Left lung (tissue), 10 donors: ENCODE results near the gene MTF1. TPM values are rescaled to one million over a fixed set of nuclear protein-coding genes. Genes with fewer than 3 reads are reported as not detected.

Source experiments
- ATAC-seq: fragments of 200-7000 bp; cut with Tn5 transposase; one replicate; pipeline ENCODE4 v1.9.1; 2020; ENCODE audit warnings: moderate library complexity
- DNase-seq, 4 donors: peaks; one replicate each; pipeline ENCODE4 v3.0.0-alpha.2; 2013 to 2020
- H3K27ac ChIP-seq, 2 donors: fragments of 200-600 bp; sonication (generic) in 1 of 2; one replicate each; pipeline versions ENCODE4 v1.5.0 to v1.8.0; 2020 to 2021
- H3K27me3 ChIP-seq, 2 donors: fragments of 200-600 bp; sonication (generic) in 1 of 2; one replicate each; pipeline versions ENCODE4 v1.5.0 to v1.8.0; 2020 to 2021
- H3K36me3 ChIP-seq, 2 donors: fragments of 200-600 bp; sonication (generic) in 1 of 2; one replicate each; pipeline versions ENCODE4 v1.5.0 to v1.8.0; 2020 to 2021
- H3K4me1 ChIP-seq, 2 donors: fragments of 200-600 bp; one replicate each; pipeline ENCODE4 v1.8.0; 2021
- H3K4me3 ChIP-seq, 2 donors: fragments of 200-600 bp; sonication (generic) in 1 of 2; one replicate each; pipeline versions ENCODE4 v1.5.0 to v1.8.0; 2020 to 2021; ENCODE audit warnings: mild to moderate bottlenecking in 1 of 2
- H3K9me3 ChIP-seq, 2 donors: fragments of 200-600 bp; sonication (generic) in 1 of 2; one replicate each; pipeline versions ENCODE4 v1.5.0 to v1.8.0; 2020 to 2021
- CTCF ChIP-seq, 2 donors: fragments of 200-600 bp; sonication (generic) in 1 of 2; IDR thresholded peaks; one replicate each; pipeline versions ENCODE4 v1.5.0 to v1.8.0; 2021; ENCODE audit warnings: antibody characterized with exemption in 2 of 2
- intact Hi-C, 2 donors: fragments of 100-400 bp; cut with DNase I; formaldehyde crosslinking; loops; one replicate each; pipeline versions ENCODE4 v1.11.2 to v1.14.2; 2022
- polyA plus RNA-seq, 6 donors: library from polyadenylated mRNA; unstranded; fragments of 120-200 nt; gene quantifications; one replicate each; pipeline ENCODE4 v1.2.1, GENCODE V29; 2013; ENCODE audit not compliant: insufficient read length in 6 of 6
- total RNA-seq, 2 donors: library from RNA; stranded (reverse); fragmentation: NEBNext Ultra II Directional; extraction: Animal tissue kit (Norgen Biotek cat#: 25700); gene quantifications; one replicate each; pipeline ENCODE4 v1.2.1, GENCODE V29; 2021
- donor health status: DM: no; HTN: yes; CAD: no.
- donor health status: DM: no; HTN: no; CAD: no.

MTF1 gene
- total and polyA plus RNA-seq, 8 donors: 7.5 to 37.4 (median 9.2) TPM

GRCh38 chr1:37839676-37840075 is 19.7 kb downstream of the MTF1 start:
- Histone ChIP-seq H3K4me3 (no peak overlapping the region), H3K4me1 (peaks cover 0 to 30% of the 10 kb centered on the region in 2 donors), H3K27ac (no peak overlapping the region), H3K36me3 (peaks cover 0 to 79% of the 10 kb centered on the region in 2 donors), H3K27me3 (no peaks in the 10 kb centered on the region), H3K9me3 (no peaks in the 10 kb centered on the region)
- ATAC-seq (no peak), DNase-seq (no peak)
- TF ChIP-seq CTCF (IDR thresholded peaks at IDR 0.05): no peak
- intact Hi-C loops: no loop called here

GRCh38 chr1:37836788-37837187 is 22.6 kb downstream of the MTF1 start:
- Histone ChIP-seq H3K4me1 (peaks cover 0 to 3% of the 10 kb centered on the region in 2 donors), H3K27me3 (no peaks in the 10 kb centered on the region), H3K9me3 (no peaks in the 10 kb centered on the region), H3K36me3 (peaks cover 0 to 98% of the 10 kb centered on the region in 2 donors), H3K4me3 (no peak overlapping the region), H3K27ac (no peak overlapping the region)
- no peak for TF ChIP-seq CTCF (IDR thresholded peaks at IDR 0.05)
- no peak for ATAC-seq
- no peak for DNase-seq
- intact Hi-C loops: no loop called here

GRCh38 chr1:37831809-37832208 is 27.6 kb downstream of the MTF1 start:
- no peak for DNase-seq
- no peaks in the 10 kb centered on the region for H3K4me1 ChIP-seq
- H3K4me3 ChIP-seq: no peak overlapping the region
- no peaks in the 10 kb centered on the region for H3K9me3 ChIP-seq
- ATAC-seq: no peak
- peaks cover 0 to 88% of the 10 kb centered on the region in 2 donors for H3K36me3 ChIP-seq
- H3K27ac ChIP-seq: no peak overlapping the region
- no peak for TF ChIP-seq CTCF (IDR thresholded peaks at IDR 0.05)
- no peaks in the 10 kb centered on the region for H3K27me3 ChIP-seq
- intact Hi-C loops: no loop called here

- no peak overlapping the region for H3K4me3 ChIP-seq
- ATAC-seq (no peak), DNase-seq (no peak)
- peaks cover 0 to 4% of the 10 kb centered on the region in 2 donors for H3K4me1 ChIP-seq
- H3K9me3 ChIP-seq: no peaks in the 10 kb centered on the region
- peaks cover 0 to 86% of the 10 kb centered on the region in 2 donors for H3K36me3 ChIP-seq
- H3K27me3 ChIP-seq: no peaks in the 10 kb centered on the region
- TF ChIP-seq CTCF (IDR thresholded peaks at IDR 0.05): no peak
- H3K27ac ChIP-seq: no peak overlapping the region
- intact Hi-C loops: no loop called here
Measured at GRCh38 chr1:37831109-37831508, 28.3 kb downstream of the MTF1 start.

GRCh38 chr1:37828410-37829074 is 30.9 kb downstream of the MTF1 start:
- Histone ChIP-seq H3K4me3 (no peak overlapping the region), H3K4me1 (peaks cover 0 to 28% of the 10 kb centered on the region in 2 donors), H3K36me3 (peaks cover 0 to 68% of the 10 kb centered on the region in 2 donors), H3K27me3 (no peaks in the 10 kb centered on the region), H3K27ac (no peak overlapping the region), H3K9me3 (no peaks in the 10 kb centered on the region)
- no peak for TF ChIP-seq CTCF (IDR thresholded peaks at IDR 0.05)
- intact Hi-C loops: no loop called here
- DNase-seq (no peak), ATAC-seq (no peak)
